CD14-positive monocyte (primary cell): ENCODE data around the gene AASDH. TPM values are rescaled to one million over a fixed set of nuclear protein-coding genes. Genes with fewer than 3 reads are reported as not detected.

Experiments used
- DNase-seq, 3 donors: peaks; one replicate each; pipeline ENCODE4 v3.0.0-alpha.2; 2011 to 2022
- H2AFZ ChIP-seq: 2 replicates; pipeline ENCODE4 v1.6.0; 2012; ENCODE audit warnings: mild to moderate bottlenecking, low read depth, low read length, inconsistent platforms; ENCODE audit not compliant: insufficient read depth, poor library complexity, severe bottlenecking
- H3K27ac ChIP-seq, 2 donors: 1 replicate in 1 of 2; 2 replicates in 1 of 2; pipeline ENCODE4 v1.5.1; 2012 to 2013; ENCODE audit warnings: low read length in 2 of 2, control low read depth in 1 of 2, inconsistent platforms in 1 of 2, low read depth in 1 of 2, mild to moderate bottlenecking in 1 of 2
- H3K27me3 ChIP-seq, 2 donors: one replicate each; pipeline versions ENCODE4 v1.6.0 to v1.6.1; 2011 to 2013; ENCODE audit warnings: low read length in 2 of 2; ENCODE audit not compliant: control insufficient read depth in 2 of 2, insufficient read depth in 2 of 2
- H3K36me3 ChIP-seq, 2 donors: replicated peaks in 1 of 2; 1 replicate in 1 of 2; 2 replicates in 1 of 2; pipeline versions ENCODE4 v1.5.1 to v1.6.1; 2012 to 2013; ENCODE audit warnings: low read length in 2 of 2, control low read depth in 1 of 2, inconsistent platforms in 1 of 2, mild to moderate bottlenecking in 1 of 2; ENCODE audit not compliant: insufficient read depth in 2 of 2, control insufficient read depth in 1 of 2
- H3K4me1 ChIP-seq, 2 donors: 1 replicate in 1 of 2; 2 replicates in 1 of 2; pipeline versions ENCODE4 v1.5.1 to v1.6.1; 2012 to 2013; ENCODE audit warnings: low read length in 2 of 2, control low read depth in 1 of 2, inconsistent platforms in 1 of 2, mild to moderate bottlenecking in 1 of 2, moderate library complexity in 1 of 2; ENCODE audit not compliant: insufficient read depth in 2 of 2, control insufficient read depth in 1 of 2
- H3K4me2 ChIP-seq: replicated peaks from 2 replicates; pipeline ENCODE3; 2012; ENCODE audit warnings: low read length, moderate library complexity, mild to moderate bottlenecking; ENCODE audit not compliant: poor library complexity, severe bottlenecking; ENCODE audit errors: extremely low read depth
- H3K4me3 ChIP-seq, 3 experiments: fragments of 200-600 bp in 1 of 3; sonication (generic) in 1 of 3; replicated peaks in 1 of 3; 1 replicate in 2 of 3; 2 replicates in 1 of 3; pipeline ENCODE4 v1.5.1; 2011 to 2013; ENCODE audit warnings: low read length in 3 of 3, mild to moderate bottlenecking in 3 of 3, control low read depth in 2 of 3, low read depth in 2 of 3, inconsistent platforms in 1 of 3, moderate library complexity in 1 of 3
- H3K79me2 ChIP-seq: 2 replicates; pipeline ENCODE4 v1.6.0; 2012; ENCODE audit warnings: mild to moderate bottlenecking, control low read depth, inconsistent platforms, low read length, moderate library complexity; ENCODE audit not compliant: insufficient read depth
- H3K9ac ChIP-seq: 2 replicates; pipeline ENCODE4 v1.6.0; 2017; ENCODE audit warnings: low read length, mild to moderate bottlenecking; ENCODE audit not compliant: insufficient read depth, poor library complexity, severe bottlenecking
- H3K9me3 ChIP-seq, 2 donors: replicated peaks in 1 of 2; 1 replicate in 1 of 2; 2 replicates in 1 of 2; pipeline versions ENCODE4 v1.5.1 to v1.6.1; 2012 to 2013; ENCODE audit warnings: low read length in 2 of 2, control low read depth in 1 of 2; ENCODE audit not compliant: control insufficient read depth in 1 of 2, insufficient read depth in 1 of 2
- H4K20me1 ChIP-seq: 2 replicates; pipeline ENCODE4 v1.6.0; 2012; ENCODE audit warnings: mild to moderate bottlenecking, low read length, control low read depth, moderate library complexity; ENCODE audit not compliant: insufficient read depth
- H3K27ac Mint-ChIP-seq, 7 donors: one replicate each; pipeline ENCODE4 v1.8.0; 2020; ENCODE audit warnings: mild to moderate bottlenecking in 7 of 7, mixed read lengths in 7 of 7, moderate library complexity in 6 of 7, inconsistent platforms in 2 of 7
- H3K27me3 Mint-ChIP-seq, 3 donors: one replicate each; pipeline ENCODE4 v1.8.0; 2021 to 2022; ENCODE audit warnings: low read depth in 3 of 3, mild to moderate bottlenecking in 3 of 3, mixed read lengths in 3 of 3, moderate library complexity in 3 of 3, inconsistent platforms in 1 of 3
- H3K36me3 Mint-ChIP-seq, 2 donors: one replicate each; pipeline ENCODE4 v1.8.0; 2020; ENCODE audit warnings: mixed read lengths in 2 of 2, inconsistent platforms in 1 of 2, mild to moderate bottlenecking in 1 of 2
- H3K4me1 Mint-ChIP-seq: one replicate; pipeline ENCODE4 v1.8.0; 2020; ENCODE audit warnings: mild to moderate bottlenecking, mixed read lengths
- H3K4me3 Mint-ChIP-seq, 2 donors: one replicate each; pipeline ENCODE4 v1.8.0; 2020; ENCODE audit warnings: mild to moderate bottlenecking in 2 of 2, mixed read lengths in 2 of 2, moderate library complexity in 1 of 2
- H3K9me3 Mint-ChIP-seq, 7 donors: one replicate each; pipeline ENCODE4 v1.8.0; 2020 to 2022; ENCODE audit warnings: mixed read lengths in 7 of 7, mild to moderate bottlenecking in 6 of 7, moderate library complexity in 6 of 7, inconsistent platforms in 2 of 7
- CTCF ChIP-seq: fragments of 200-600 bp; IDR thresholded peaks from one replicate; pipeline ENCODE4 v1.8.0; 2022; ENCODE audit warnings: antibody characterized with exemption, mild to moderate bottlenecking
- WGBS: methylation state at CpG from one replicate; pipeline ENCODE4 v1.1.5; 2013; ENCODE audit warnings: missing lambda C conversion rate; ENCODE audit not compliant: insufficient coverage; 5-methylcytosine and 5-hydroxymethylcytosine counted together
- intact Hi-C, 2 donors: fragments of 100-400 bp; cut with micrococcal nuclease; formaldehyde crosslinking; loops; one replicate each; pipeline versions ENCODE4 v1.15.0 to v1.15.1; 2023
- polyA plus RNA-seq, 3 donors: library from polyadenylated mRNA; depleted of rRNA in 1 of 3; unstranded in 2 of 3; stranded (reverse) in 1 of 3; fragments of 300-500 nt in 2 of 3; fragments of >200 nt in 1 of 3; fragmentation: Illumina TruSeq in 2 of 3; gene quantifications; 1 replicate in 2 of 3; 2 replicates in 1 of 3; pipeline ENCODE4 v1.2.3, GENCODE V29; 2012 to 2021

Gene AASDH
- polyA plus RNA-seq, 3 donors: 5.9 to 6.9 (median 6.2) TPM

GRCh38 chr4:56372774-56373173, 14.5 kb downstream of the AASDH start:
- H3K27me3 Mint-ChIP-seq: no peaks in the 10 kb centered on the region
- DNase-seq: no peak
- no CpG with 5 or more reads among the region's 1 CpG for WGBS
- Histone ChIP-seq H3K36me3 (peaks cover 25 to 73% of the 10 kb centered on the region in 2 donors), H3K4me3 (no peak overlapping the region), H3K9me3 (no peaks in the 10 kb centered on the region), H3K79me2 (no peaks in the 10 kb centered on the region), H3K4me2 (no peak overlapping the region), H3K4me1 (no peaks in the 10 kb centered on the region), H3K9ac (no peak overlapping the region), H2AFZ (no peak overlapping the region), H3K27me3 (no peaks in the 10 kb centered on the region), H3K27ac (no peak overlapping the region), H4K20me1 (no peaks in the 10 kb centered on the region)
- H3K4me1 Mint-ChIP-seq: peaks cover 2% of the 10 kb centered on the region
- TF ChIP-seq CTCF: no peak
- peaks cover 39 to 52% of the 10 kb centered on the region in 2 donors for H3K36me3 Mint-ChIP-seq
- H3K27ac Mint-ChIP-seq: no peak overlapping the region
- H3K9me3 Mint-ChIP-seq: peaks cover 0 to 2% (median 0%) of the 10 kb centered on the region in 7 donors
- no peak overlapping the region for H3K4me3 Mint-ChIP-seq
- intact Hi-C loops: no loop called here

- Mint-ChIP-seq H3K27ac (no peak overlapping the region), H3K9me3 (peaks cover 0 to 2% (median 0%) of the 10 kb centered on the region in 7 donors), H3K4me1 (no peaks in the 10 kb centered on the region), H3K27me3 (no peaks in the 10 kb centered on the region), H3K4me3 (no peak overlapping the region), H3K36me3 (peaks cover 34 to 46% of the 10 kb centered on the region in 2 donors)
- Histone ChIP-seq H4K20me1 (no peaks in the 10 kb centered on the region), H3K27me3 (no peaks in the 10 kb centered on the region), H3K27ac (no peak overlapping the region), H3K9me3 (no peaks in the 10 kb centered on the region), H3K36me3 (peaks cover 25 to 66% of the 10 kb centered on the region in 2 donors), H3K4me2 (no peak overlapping the region), H3K9ac (no peak overlapping the region), H2AFZ (no peak overlapping the region), H3K79me2 (no peaks in the 10 kb centered on the region), H3K4me1 (no peaks in the 10 kb centered on the region), H3K4me3 (no peak overlapping the region)
- DNase-seq: no peak
- intact Hi-C loops: no loop called here
- TF ChIP-seq CTCF: no peak
- WGBS: no CpG with 5 or more reads among the region's 8 CpGs
Observed at GRCh38 chr4:56371426-56372220, 15.7 kb downstream of the AASDH start.
